PC-9 (cell line): Measurements from ENCODE around the gene WDR7.

ENCODE experiments used
- EZH2 ChIP-seq: fragments of 200-600 bp; sonication (generic); IDR thresholded peaks from 2 replicates; pipeline ENCODE4 v1.8.0; 2017; ENCODE audit warnings: antibody characterized with exemption, low read depth
- TF ChIP-seq, protein P1 (sequence below): fragments of 200-600 bp; sonication (generic); conservative IDR thresholded peaks from 2 replicates; pipeline ENCODE4 v1.6.1; 2017; ENCODE audit warnings: mixed run types, antibody characterized with exemption, mild to moderate bottlenecking, moderate library complexity

DNA sequence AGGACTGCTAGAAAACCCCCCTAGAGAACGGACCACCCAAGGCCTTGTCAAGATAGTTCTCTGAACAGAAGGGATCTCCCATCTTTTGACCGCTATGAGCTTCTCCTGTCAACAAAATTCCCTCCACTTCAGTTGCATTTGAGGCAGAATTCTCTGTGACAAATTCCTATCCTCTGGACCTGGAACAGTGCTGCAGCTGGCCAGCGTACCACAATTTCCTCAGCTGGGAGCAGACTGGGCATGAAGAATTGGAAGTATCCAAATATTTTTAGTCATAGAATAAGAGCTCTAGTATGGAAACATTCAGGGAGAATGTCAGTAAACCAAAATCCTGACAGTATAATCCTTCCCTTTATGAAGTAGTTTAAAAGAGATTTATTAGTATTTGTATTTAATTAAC is 348.7 kb downstream of the WDR7 start:
- TF ChIP-seq, protein P1, sequence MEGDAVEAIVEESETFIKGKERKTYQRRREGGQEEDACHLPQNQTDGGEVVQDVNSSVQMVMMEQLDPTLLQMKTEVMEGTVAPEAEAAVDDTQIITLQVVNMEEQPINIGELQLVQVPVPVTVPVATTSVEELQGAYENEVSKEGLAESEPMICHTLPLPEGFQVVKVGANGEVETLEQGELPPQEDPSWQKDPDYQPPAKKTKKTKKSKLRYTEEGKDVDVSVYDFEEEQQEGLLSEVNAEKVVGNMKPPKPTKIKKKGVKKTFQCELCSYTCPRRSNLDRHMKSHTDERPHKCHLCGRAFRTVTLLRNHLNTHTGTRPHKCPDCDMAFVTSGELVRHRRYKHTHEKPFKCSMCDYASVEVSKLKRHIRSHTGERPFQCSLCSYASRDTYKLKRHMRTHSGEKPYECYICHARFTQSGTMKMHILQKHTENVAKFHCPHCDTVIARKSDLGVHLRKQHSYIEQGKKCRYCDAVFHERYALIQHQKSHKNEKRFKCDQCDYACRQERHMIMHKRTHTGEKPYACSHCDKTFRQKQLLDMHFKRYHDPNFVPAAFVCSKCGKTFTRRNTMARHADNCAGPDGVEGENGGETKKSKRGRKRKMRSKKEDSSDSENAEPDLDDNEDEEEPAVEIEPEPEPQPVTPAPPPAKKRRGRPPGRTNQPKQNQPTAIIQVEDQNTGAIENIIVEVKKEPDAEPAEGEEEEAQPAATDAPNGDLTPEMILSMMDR, result no peak
- no peak for TF ChIP-seq EZH2
